ENCODE measurements around the gene CAMK1D. TPM values are rescaled to one million over a fixed set of nuclear protein-coding genes. Genes with fewer than 3 reads are reported as not detected.

CAMK1D gene
- total and polyA plus RNA-seq, 9 donors: 1.9 to 7.4 (median 3.9) TPM

DNA sequence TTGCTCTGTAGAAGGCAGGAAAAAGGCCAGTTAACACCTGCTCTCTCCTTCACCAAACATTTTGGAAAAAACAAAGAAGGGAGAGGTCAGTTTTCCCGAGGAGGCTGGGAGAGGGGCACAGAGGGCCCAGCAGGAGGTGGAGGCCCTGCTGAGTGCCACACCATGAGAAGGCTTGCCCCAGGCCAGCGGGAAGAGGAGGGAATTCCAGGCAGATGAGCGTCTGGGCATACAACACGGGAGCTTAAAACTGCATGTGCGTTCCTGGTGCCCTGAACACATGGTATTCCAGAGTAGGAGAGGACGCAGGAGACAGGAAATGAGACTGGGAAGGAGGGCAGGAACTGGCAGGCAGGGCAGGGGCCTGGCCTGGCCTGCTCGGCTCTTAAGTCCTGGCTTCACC, 469.7 kb downstream of the CAMK1D start:
- peaks cover 4% of the 10 kb centered on the region for H3K9me3 ChIP-seq (replicated peaks; ENCODE audit: control insufficient read depth, low read depth, low read length)
- H3K4me1 ChIP-seq (ENCODE audit: control insufficient read depth, insufficient read depth, low read length): peaks cover 10% of the 10 kb centered on the region
- no peak overlapping the region for H3K27ac ChIP-seq (ENCODE audit: low read length)
- H3K36me3 ChIP-seq (ENCODE audit: control insufficient read depth, insufficient read depth, low read length): no peaks in the 10 kb centered on the region
- H3K27me3 ChIP-seq (ENCODE audit: control insufficient read depth, insufficient read depth, low read length): no peaks in the 10 kb centered on the region
- no peak overlapping the region for H3K4me3 ChIP-seq (ENCODE audit: low read length)
- WGBS (ENCODE audit: insufficient coverage): 54% methylated on average over 7 of the region's 7 CpGs
- DNase-seq: no peak

- Histone ChIP-seq H3K4me1 (ENCODE audit: control insufficient read depth, insufficient read depth, low read length) (peaks cover 10% of the 10 kb centered on the region), H3K9me3 (replicated peaks; ENCODE audit: control insufficient read depth, low read depth, low read length) (no peaks in the 10 kb centered on the region), H3K27ac (ENCODE audit: low read length) (no peak overlapping the region), H3K4me3 (ENCODE audit: low read length) (no peak overlapping the region), H3K36me3 (ENCODE audit: control insufficient read depth, insufficient read depth, low read length) (no peaks in the 10 kb centered on the region), H3K27me3 (ENCODE audit: control insufficient read depth, insufficient read depth, low read length) (no peaks in the 10 kb centered on the region)
- DNase-seq: no peak
- 96% methylated on average over 9 of the region's 10 CpGs for WGBS (ENCODE audit: insufficient coverage)
Observed at GRCh38 chr10:12819656-12820055, 470.3 kb downstream of the CAMK1D start.

DNA sequence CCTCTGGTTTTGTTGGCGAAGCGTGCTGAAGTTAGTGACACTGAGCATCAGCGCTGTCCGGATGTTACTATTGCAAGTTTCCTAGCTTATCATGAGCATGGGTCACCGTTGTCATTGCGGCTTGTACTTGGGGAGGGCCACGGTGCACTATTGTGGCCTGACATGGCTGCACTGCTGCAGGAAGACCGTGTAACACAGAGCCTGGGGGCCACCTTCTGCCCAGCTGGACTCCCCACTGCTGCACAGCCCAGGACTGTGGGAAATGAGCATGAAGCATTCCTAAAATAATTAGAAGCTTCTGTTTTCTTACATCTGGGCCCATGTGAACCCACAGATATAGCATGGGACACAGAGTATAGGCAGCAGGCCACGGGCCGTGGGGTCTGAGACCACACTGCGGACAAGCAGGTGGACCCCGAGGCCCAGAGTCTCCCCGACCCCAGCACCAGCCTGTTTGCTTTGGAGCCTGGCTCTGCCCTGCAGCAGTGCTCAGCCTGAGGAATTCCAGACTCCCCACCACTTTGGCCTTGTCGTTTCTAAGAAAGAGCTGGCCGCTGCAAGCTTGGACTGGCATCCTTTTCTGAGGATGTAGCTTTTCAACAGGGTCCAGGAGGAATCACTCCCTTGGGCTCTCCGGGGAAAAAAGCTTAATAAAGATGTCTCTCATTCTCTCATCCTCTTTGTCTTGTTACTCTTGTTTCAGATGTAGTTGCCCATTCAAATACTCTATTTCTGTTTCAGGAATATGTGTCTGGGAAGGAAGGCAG, 473.0 kb downstream of the CAMK1D start:
- no peak for DNase-seq
- 75% methylated on average over 15 of the region's 16 CpGs for WGBS (ENCODE audit: insufficient coverage)

DNA sequence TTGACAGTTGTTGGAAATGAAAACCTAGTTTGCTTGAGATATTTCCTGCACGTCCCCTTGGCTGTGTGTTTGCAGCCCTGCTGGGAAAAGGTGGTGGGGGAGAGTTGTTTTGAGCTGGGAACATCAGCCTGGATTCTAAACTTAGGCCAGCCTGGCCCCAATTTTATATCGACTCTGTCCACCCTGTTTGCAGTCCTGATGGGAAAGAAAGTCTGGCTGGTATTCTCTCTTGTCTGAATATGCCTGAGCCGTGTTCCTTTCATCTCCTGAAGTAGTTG, 473.5 kb downstream of the CAMK1D start:
- Histone ChIP-seq H3K4me1 (ENCODE audit: control insufficient read depth, insufficient read depth, low read length) (peaks cover 10% of the 10 kb centered on the region), H3K27me3 (ENCODE audit: control insufficient read depth, insufficient read depth, low read length) (no peaks in the 10 kb centered on the region), H3K36me3 (ENCODE audit: control insufficient read depth, insufficient read depth, low read length) (no peaks in the 10 kb centered on the region), H3K9me3 (replicated peaks; ENCODE audit: control insufficient read depth, low read depth, low read length) (no peaks in the 10 kb centered on the region), H3K4me3 (ENCODE audit: low read length) (no peak overlapping the region), H3K27ac (ENCODE audit: low read length) (no peak overlapping the region)
- WGBS (ENCODE audit: insufficient coverage): 50% methylated on average over 1 of the region's 3 CpGs
- DNase-seq: no peak

More for the DNA sequence above, 473.0 kb downstream of the CAMK1D start:
- Histone ChIP-seq H3K27ac (ENCODE audit: low read length) (no peak overlapping the region), H3K4me3 (ENCODE audit: low read length) (no peak overlapping the region), H3K9me3 (replicated peaks; ENCODE audit: control insufficient read depth, low read depth, low read length) (no peaks in the 10 kb centered on the region), H3K4me1 (ENCODE audit: control insufficient read depth, insufficient read depth, low read length) (peaks cover 10% of the 10 kb centered on the region), H3K36me3 (ENCODE audit: control insufficient read depth, insufficient read depth, low read length) (no peaks in the 10 kb centered on the region), H3K27me3 (ENCODE audit: control insufficient read depth, insufficient read depth, low read length) (no peaks in the 10 kb centered on the region)

DNA sequence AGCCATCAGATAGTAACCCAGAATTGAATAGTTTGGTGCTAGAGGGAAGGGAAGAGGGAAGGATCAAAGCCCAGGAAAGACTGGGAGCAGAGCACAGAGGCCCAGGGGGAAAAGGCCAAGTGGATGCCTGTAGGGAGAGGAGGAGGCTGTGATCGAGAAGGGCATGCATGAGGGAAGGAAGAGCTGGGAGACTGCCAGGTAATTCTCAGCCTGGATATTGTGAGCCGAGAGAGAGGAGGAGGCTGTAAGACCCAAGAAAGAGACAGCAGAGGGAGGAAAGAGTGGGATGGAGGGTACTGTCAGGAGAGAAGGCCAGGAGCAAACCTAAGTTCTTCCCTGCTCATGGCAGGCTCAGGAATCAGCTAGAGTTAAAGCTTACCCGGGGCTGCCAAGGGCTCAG, 474.0 kb downstream of the CAMK1D start:
- Histone ChIP-seq H3K27me3 (ENCODE audit: control insufficient read depth, insufficient read depth, low read length) (no peaks in the 10 kb centered on the region), H3K4me3 (ENCODE audit: low read length) (no peak overlapping the region), H3K4me1 (ENCODE audit: control insufficient read depth, insufficient read depth, low read length) (peaks cover 10% of the 10 kb centered on the region), H3K36me3 (ENCODE audit: control insufficient read depth, insufficient read depth, low read length) (no peaks in the 10 kb centered on the region), H3K27ac (ENCODE audit: low read length) (no peak overlapping the region), H3K9me3 (replicated peaks; ENCODE audit: control insufficient read depth, low read depth, low read length) (no peaks in the 10 kb centered on the region)
- DNase-seq: no peak
- 35% methylated on average over 3 of the region's 3 CpGs for whole genome bisulfite sequencing (ENCODE audit: insufficient coverage)

DNA sequence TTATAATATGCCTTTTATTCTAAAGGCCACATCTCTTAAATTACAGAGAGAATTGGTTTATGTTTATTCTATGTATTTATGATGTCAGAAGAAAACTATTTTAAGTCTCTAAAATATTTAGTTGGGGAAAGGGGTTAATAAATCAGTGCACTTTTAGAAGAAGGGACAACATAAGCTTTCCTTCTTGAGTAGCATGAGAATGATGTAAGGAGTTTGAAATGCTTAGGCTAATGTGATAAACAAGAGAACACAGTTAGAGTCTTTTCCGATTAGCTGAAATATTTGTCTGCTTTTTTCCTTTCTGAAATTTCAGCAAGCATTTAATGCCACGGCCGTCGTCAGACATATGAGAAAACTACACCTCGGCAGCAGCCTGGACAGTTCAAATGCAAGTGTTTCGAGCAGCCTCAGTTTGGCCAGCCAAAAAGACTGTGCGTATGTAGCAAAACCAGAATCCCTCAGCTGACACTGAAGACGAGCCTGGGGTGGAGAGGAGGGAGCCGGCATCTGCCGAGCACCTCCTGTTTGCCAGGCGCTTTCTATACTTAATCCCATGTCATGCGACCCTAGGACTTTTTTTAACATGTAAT, 476.0 kb downstream of the CAMK1D start:
- Histone ChIP-seq H3K27me3 (ENCODE audit: control insufficient read depth, insufficient read depth, low read length) (no peaks in the 10 kb centered on the region), H3K36me3 (ENCODE audit: control insufficient read depth, insufficient read depth, low read length) (no peaks in the 10 kb centered on the region), H3K27ac (ENCODE audit: low read length) (no peak overlapping the region), H3K4me3 (ENCODE audit: low read length) (no peak overlapping the region), H3K4me1 (ENCODE audit: control insufficient read depth, insufficient read depth, low read length) (peaks cover 10% of the 10 kb centered on the region), H3K9me3 (replicated peaks; ENCODE audit: control insufficient read depth, low read depth, low read length) (no peaks in the 10 kb centered on the region)
- peak; percentile 48 for DNase-seq
- 38% methylated on average over 2 of the region's 12 CpGs for WGBS (ENCODE audit: insufficient coverage)

DNA sequence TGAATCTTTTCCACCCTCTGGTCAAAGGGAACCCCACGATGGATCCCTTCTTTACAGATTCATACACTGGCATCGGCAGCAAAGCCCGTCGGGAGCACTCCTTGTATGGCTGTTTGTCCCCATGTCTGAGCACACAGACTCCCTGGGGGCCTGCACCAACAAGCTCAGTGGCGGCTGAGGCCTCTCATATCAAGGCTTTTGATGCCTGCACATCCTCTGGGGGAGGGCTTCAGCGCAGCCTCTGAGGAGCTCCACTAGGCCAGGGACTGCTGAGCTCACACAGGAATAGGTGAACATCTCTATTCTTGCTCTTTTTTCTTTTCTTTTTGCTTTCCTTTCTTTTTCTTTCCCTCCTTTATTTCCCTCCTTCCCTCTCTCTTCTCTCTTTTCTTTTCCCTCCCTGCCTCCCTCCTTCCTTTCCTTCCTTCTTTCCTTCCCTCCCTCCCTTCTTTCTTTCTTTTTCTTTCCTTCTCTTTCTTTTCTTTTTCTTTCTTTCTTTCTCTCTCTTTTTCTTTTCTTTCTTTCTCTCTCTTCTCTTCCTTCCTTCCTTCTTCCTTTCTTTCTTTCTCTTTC, 477.5 kb downstream of the CAMK1D start:
- Histone ChIP-seq H3K9me3 (replicated peaks; ENCODE audit: control insufficient read depth, low read depth, low read length) (no peaks in the 10 kb centered on the region), H3K36me3 (ENCODE audit: control insufficient read depth, insufficient read depth, low read length) (no peaks in the 10 kb centered on the region), H3K27ac (ENCODE audit: low read length) (no peak overlapping the region), H3K4me1 (ENCODE audit: control insufficient read depth, insufficient read depth, low read length) (peaks cover 10% of the 10 kb centered on the region), H3K4me3 (ENCODE audit: low read length) (no peak overlapping the region), H3K27me3 (ENCODE audit: control insufficient read depth, insufficient read depth, low read length) (no peaks in the 10 kb centered on the region)
- no peak for DNase-seq
- 84% methylated on average over 6 of the region's 6 CpGs for WGBS (ENCODE audit: insufficient coverage)

GRCh38 chr10:12828736-12829135, 479.4 kb downstream of the CAMK1D start:
- no peaks in the 10 kb centered on the region for H3K9me3 ChIP-seq (replicated peaks; ENCODE audit: control insufficient read depth, low read depth, low read length)
- no peaks in the 10 kb centered on the region for H3K27me3 ChIP-seq (ENCODE audit: control insufficient read depth, insufficient read depth, low read length)
- 93% methylated on average over 9 of the region's 16 CpGs for WGBS (ENCODE audit: insufficient coverage)
- no peak overlapping the region for H3K4me3 ChIP-seq (ENCODE audit: low read length)
- no peak for DNase-seq
- H3K27ac ChIP-seq (ENCODE audit: low read length): no peak overlapping the region
- no peaks in the 10 kb centered on the region for H3K36me3 ChIP-seq (ENCODE audit: control insufficient read depth, insufficient read depth, low read length)
- H3K4me1 ChIP-seq (ENCODE audit: control insufficient read depth, insufficient read depth, low read length): no peaks in the 10 kb centered on the region

GRCh38 chr10:12829831-12830390, 480.6 kb downstream of the CAMK1D start:
- DNase-seq: no peak
- Histone ChIP-seq H3K36me3 (ENCODE audit: control insufficient read depth, insufficient read depth, low read length) (no peaks in the 10 kb centered on the region), H3K27me3 (ENCODE audit: control insufficient read depth, insufficient read depth, low read length) (no peaks in the 10 kb centered on the region), H3K4me1 (ENCODE audit: control insufficient read depth, insufficient read depth, low read length) (no peaks in the 10 kb centered on the region), H3K9me3 (replicated peaks; ENCODE audit: control insufficient read depth, low read depth, low read length) (no peaks in the 10 kb centered on the region), H3K27ac (ENCODE audit: low read length) (no peak overlapping the region), H3K4me3 (ENCODE audit: low read length) (no peak overlapping the region)
- WGBS (ENCODE audit: insufficient coverage): 92% methylated on average over 2 of the region's 6 CpGs

DNA sequence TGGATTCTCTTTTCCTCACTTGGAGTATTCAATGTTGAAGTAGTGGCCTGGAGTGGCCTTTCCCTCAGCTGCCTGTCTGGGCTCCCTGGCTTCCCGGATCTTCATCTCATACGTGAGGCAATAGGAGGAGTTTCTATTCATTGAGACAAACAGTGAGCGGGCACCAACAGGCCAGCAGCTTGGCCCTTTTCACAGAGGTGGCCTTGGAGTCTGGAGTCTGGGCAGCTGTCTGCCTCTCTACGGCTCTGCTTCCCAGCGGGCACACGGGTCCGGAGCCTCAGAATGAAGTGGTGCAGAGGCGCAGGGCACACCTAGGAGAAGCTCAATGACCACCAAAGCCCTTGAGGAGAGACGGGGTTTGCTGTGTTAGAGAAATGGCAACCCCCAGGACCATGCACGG, 482.7 kb downstream of the CAMK1D start:
- Histone ChIP-seq H3K9me3 (replicated peaks; ENCODE audit: control insufficient read depth, low read depth, low read length) (no peaks in the 10 kb centered on the region), H3K36me3 (ENCODE audit: control insufficient read depth, insufficient read depth, low read length) (no peaks in the 10 kb centered on the region), H3K4me3 (ENCODE audit: low read length) (no peak overlapping the region), H3K27ac (ENCODE audit: low read length) (no peak overlapping the region), H3K27me3 (ENCODE audit: control insufficient read depth, insufficient read depth, low read length) (peaks cover 2% of the 10 kb centered on the region), H3K4me1 (ENCODE audit: control insufficient read depth, insufficient read depth, low read length) (peaks cover 3% of the 10 kb centered on the region)
- 95% methylated on average over 10 of the region's 10 CpGs for WGBS (ENCODE audit: insufficient coverage)
- no peak for DNase-seq
